H1 (cell line): ENCODE data around the gene CLGN. TPM values are rescaled to one million over a fixed set of nuclear protein-coding genes. Genes with fewer than 3 reads are reported as not detected.

ENCODE experiments used
- GTF2F1 ChIP-seq: IDR thresholded peaks from 2 replicates; pipeline ENCODE4 v1.6.1; 2012; ENCODE audit warnings: low read depth, low read length, improper control_type of control experiment, borderline replicate concordance
- KDM4A ChIP-seq: IDR thresholded peaks from one replicate; pipeline ENCODE4 v1.7.1; 2012; ENCODE audit warnings: low read depth, mild to moderate bottlenecking, moderate library complexity, low read length, inconsistent platforms; ENCODE audit not compliant: severe bottlenecking
- RAD21 ChIP-seq, 2 experiments: IDR thresholded peaks in 1 of 2; conservative IDR thresholded peaks in 1 of 2; 2 replicates each; pipeline ENCODE4 v1.6.1; 2011; ENCODE audit warnings: low read depth in 2 of 2, low read length in 2 of 2, improper control_type of control experiment in 1 of 2, inconsistent platforms in 1 of 2, mild to moderate bottlenecking in 1 of 2, moderate library complexity in 1 of 2
- RBBP5 ChIP-seq: IDR thresholded peaks from 2 replicates; pipeline ENCODE4 v1.7.1; 2012; ENCODE audit warnings: low read depth, mild to moderate bottlenecking, inconsistent platforms, low read length, moderate library complexity, borderline replicate concordance
- polyA plus RNA-seq, 7 experiments: library from polyadenylated mRNA; depleted of rRNA in 3 of 7; stranded (reverse) in 5 of 7; unstranded in 2 of 7; fragments of >200 nt in 5 of 7; fragments of 200-250 nt in 2 of 7; gene quantifications; 1 replicate in 5 of 7; 2 replicates in 1 of 7; 4 replicates in 1 of 7; pipeline versions ENCODE4 v1.2.1 to v1.2.3, GENCODE V29; 2011 to 2013; ENCODE audit warnings: missing spikeins in 2 of 7, mixed read lengths in 2 of 7
- total RNA-seq: library from RNA; stranded (reverse); fragmentation: NEBNext Ultra II Directional; extraction: Animal tissue kit (Norgen Biotek cat#: 25700); gene quantifications from 2 replicates; pipeline ENCODE4 v1.2.1, GENCODE V29; 2021
- TF ChIP-seq, protein P1 (sequence below): fragments of 300-600 bp; sonication (generic); IDR thresholded peaks from 2 replicates; pipeline ENCODE4 v1.7.1; 2012; ENCODE audit warnings: low read length, moderate library complexity, mild to moderate bottlenecking, inconsistent platforms; ENCODE audit not compliant: insufficient replicate concordance

Gene CLGN
- total and polyA plus RNA-seq, 2 of the 8 experiments (the other 6 are each of a cell fraction or from before 2014, with no cell fraction given): 1.7 to 3.1 TPM

DNA sequence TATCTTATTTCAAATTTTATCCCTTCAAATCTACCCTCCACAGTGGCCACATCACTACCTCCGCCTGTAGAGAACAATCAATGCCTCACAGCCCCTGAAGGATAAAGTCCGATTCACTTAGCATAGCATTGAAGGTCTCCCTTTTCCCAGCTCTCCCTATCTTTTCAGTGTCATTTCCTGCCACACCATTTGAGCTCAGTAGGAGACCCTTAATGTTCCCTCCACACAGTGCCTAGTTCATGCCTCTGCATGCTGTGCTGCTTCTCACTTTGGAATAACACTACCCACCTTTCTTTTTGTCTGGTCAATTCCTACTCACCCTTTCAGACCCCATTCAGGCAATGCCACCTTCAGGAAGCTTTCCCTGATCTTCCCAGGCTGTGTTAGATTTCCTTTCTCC lies 77.6 kb downstream of the CLGN start (continued):
- TF ChIP-seq, protein P1, sequence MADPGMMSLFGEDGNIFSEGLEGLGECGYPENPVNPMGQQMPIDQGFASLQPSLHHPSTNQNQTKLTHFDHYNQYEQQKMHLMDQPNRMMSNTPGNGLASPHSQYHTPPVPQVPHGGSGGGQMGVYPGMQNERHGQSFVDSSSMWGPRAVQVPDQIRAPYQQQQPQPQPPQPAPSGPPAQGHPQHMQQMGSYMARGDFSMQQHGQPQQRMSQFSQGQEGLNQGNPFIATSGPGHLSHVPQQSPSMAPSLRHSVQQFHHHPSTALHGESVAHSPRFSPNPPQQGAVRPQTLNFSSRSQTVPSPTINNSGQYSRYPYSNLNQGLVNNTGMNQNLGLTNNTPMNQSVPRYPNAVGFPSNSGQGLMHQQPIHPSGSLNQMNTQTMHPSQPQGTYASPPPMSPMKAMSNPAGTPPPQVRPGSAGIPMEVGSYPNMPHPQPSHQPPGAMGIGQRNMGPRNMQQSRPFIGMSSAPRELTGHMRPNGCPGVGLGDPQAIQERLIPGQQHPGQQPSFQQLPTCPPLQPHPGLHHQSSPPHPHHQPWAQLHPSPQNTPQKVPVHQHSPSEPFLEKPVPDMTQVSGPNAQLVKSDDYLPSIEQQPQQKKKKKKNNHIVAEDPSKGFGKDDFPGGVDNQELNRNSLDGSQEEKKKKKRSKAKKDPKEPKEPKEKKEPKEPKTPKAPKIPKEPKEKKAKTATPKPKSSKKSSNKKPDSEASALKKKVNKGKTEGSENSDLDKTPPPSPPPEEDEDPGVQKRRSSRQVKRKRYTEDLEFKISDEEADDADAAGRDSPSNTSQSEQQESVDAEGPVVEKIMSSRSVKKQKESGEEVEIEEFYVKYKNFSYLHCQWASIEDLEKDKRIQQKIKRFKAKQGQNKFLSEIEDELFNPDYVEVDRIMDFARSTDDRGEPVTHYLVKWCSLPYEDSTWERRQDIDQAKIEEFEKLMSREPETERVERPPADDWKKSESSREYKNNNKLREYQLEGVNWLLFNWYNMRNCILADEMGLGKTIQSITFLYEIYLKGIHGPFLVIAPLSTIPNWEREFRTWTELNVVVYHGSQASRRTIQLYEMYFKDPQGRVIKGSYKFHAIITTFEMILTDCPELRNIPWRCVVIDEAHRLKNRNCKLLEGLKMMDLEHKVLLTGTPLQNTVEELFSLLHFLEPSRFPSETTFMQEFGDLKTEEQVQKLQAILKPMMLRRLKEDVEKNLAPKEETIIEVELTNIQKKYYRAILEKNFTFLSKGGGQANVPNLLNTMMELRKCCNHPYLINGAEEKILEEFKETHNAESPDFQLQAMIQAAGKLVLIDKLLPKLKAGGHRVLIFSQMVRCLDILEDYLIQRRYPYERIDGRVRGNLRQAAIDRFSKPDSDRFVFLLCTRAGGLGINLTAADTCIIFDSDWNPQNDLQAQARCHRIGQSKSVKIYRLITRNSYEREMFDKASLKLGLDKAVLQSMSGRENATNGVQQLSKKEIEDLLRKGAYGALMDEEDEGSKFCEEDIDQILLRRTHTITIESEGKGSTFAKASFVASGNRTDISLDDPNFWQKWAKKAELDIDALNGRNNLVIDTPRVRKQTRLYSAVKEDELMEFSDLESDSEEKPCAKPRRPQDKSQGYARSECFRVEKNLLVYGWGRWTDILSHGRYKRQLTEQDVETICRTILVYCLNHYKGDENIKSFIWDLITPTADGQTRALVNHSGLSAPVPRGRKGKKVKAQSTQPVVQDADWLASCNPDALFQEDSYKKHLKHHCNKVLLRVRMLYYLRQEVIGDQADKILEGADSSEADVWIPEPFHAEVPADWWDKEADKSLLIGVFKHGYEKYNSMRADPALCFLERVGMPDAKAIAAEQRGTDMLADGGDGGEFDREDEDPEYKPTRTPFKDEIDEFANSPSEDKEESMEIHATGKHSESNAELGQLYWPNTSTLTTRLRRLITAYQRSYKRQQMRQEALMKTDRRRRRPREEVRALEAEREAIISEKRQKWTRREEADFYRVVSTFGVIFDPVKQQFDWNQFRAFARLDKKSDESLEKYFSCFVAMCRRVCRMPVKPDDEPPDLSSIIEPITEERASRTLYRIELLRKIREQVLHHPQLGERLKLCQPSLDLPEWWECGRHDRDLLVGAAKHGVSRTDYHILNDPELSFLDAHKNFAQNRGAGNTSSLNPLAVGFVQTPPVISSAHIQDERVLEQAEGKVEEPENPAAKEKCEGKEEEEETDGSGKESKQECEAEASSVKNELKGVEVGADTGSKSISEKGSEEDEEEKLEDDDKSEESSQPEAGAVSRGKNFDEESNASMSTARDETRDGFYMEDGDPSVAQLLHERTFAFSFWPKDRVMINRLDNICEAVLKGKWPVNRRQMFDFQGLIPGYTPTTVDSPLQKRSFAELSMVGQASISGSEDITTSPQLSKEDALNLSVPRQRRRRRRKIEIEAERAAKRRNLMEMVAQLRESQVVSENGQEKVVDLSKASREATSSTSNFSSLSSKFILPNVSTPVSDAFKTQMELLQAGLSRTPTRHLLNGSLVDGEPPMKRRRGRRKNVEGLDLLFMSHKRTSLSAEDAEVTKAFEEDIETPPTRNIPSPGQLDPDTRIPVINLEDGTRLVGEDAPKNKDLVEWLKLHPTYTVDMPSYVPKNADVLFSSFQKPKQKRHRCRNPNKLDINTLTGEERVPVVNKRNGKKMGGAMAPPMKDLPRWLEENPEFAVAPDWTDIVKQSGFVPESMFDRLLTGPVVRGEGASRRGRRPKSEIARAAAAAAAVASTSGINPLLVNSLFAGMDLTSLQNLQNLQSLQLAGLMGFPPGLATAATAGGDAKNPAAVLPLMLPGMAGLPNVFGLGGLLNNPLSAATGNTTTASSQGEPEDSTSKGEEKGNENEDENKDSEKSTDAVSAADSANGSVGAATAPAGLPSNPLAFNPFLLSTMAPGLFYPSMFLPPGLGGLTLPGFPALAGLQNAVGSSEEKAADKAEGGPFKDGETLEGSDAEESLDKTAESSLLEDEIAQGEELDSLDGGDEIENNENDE: no peak
- no peak for TF ChIP-seq KDM4A
- TF ChIP-seq RAD21 (IDR thresholded peaks at IDR 0.05 in 1 of 2, conservative IDR thresholded peaks at IDR 0.05 in 1 of 2; ENCODE audit: low read depth in 2 of 2, low read length in 2 of 2): no peak
- no peak for TF ChIP-seq GTF2F1
- no peak for TF ChIP-seq RBBP5
- TF ChIP-seq, all 59 proteins: peak for 0
